Prostate gland (tissue), 2 donors: Measurements from ENCODE around the gene SLC2A8. TPM values are rescaled to one million over a fixed set of nuclear protein-coding genes. Genes with fewer than 3 reads are reported as not detected.

Experiments used
- DNase-seq: peaks from one replicate; pipeline ENCODE4 v3.0.0-alpha.2; 2019; ENCODE audit warnings: low spot score
- H3K27ac ChIP-seq, 2 donors: fragments of 200-600 bp; sonication (generic); 2 replicates each; pipeline ENCODE4 v1.5.1; 2017 to 2019
- H3K27me3 ChIP-seq: fragments of 200-600 bp; sonication (generic); replicated peaks from 2 replicates; pipeline ENCODE4 v1.5.1; 2019; ENCODE audit not compliant: insufficient read depth
- H3K36me3 ChIP-seq, 2 donors: fragments of 200-600 bp; sonication (generic); 1 replicate in 1 of 2; 2 replicates in 1 of 2; pipeline versions ENCODE4 v1.5.1 to v1.8.1; 2017 to 2019
- H3K4me1 ChIP-seq: fragments of 200-600 bp; sonication (generic); replicated peaks from 2 replicates; pipeline ENCODE4 v1.5.1; 2019
- H3K4me3 ChIP-seq, 2 donors: fragments of 200-600 bp; sonication (generic); 2 replicates each; pipeline ENCODE4 v1.5.1; 2017 to 2019
- H3K9me3 ChIP-seq: fragments of 200-600 bp; sonication (generic); 2 replicates; pipeline ENCODE4 v1.5.1; 2017
- CTCF ChIP-seq, 4 experiments: fragments of 200-600 bp in 2 of 4; fragments of 450-650 bp in 2 of 4; sonication (generic) in 2 of 4; IDR thresholded peaks; 1 replicate in 3 of 4; 2 replicates in 1 of 4; pipeline ENCODE4 v1.5.1; 2016 to 2019; ENCODE audit warnings: antibody characterized with exemption in 4 of 4, mild to moderate bottlenecking in 2 of 4, moderate library complexity in 2 of 4
- POLR2A ChIP-seq: fragments of 450-650 bp; IDR thresholded peaks from one replicate; pipeline ENCODE4 v1.6.1; 2016; ENCODE audit warnings: antibody characterized with exemption, mild to moderate bottlenecking
- POLR2AphosphoS5 ChIP-seq: sonication (generic); formaldehyde crosslinking; IDR thresholded peaks from one replicate; pipeline ENCODE4 v1.6.1; 2017; ENCODE audit warnings: antibody characterized with exemption
- WGBS: methylation state at CpG from one replicate; pipeline ENCODE4 v1.1.5; 2018; 5-methylcytosine and 5-hydroxymethylcytosine counted together
- intact Hi-C: fragments of 100-400 bp; cut with DNase I; formaldehyde crosslinking; loops from one replicate; pipeline ENCODE4 v1.14.2; 2022
- total RNA-seq, 2 donors: library from RNA; depleted of rRNA; stranded (reverse); fragments of >200 nt; gene quantifications; one replicate each; pipeline ENCODE4 v1.1.0, GENCODE V29; 2016

Gene SLC2A8
- total RNA-seq, 2 donors from 2014 or later: 29.3 to 69.3 TPM

- Histone ChIP-seq H3K27ac (peak overlapping the region; percentile 93 to 94), H3K27me3 (no peaks in the 10 kb centered on the region), H3K36me3 (peaks cover 9 to 19% of the 10 kb centered on the region in 2 donors), H3K4me1 (peaks cover 16% of the 10 kb centered on the region), H3K4me3 (peak overlapping the region; percentile 70 to 78), H3K9me3 (no peaks in the 10 kb centered on the region)
- TF ChIP-seq POLR2AphosphoS5 (no peak), CTCF (IDR thresholded peaks at IDR 0.05) (no peak), POLR2A (no peak)
- WGBS: 42% methylated on average over 5 of the region's 5 CpGs
- intact Hi-C loops: no loop called here
- no peak for DNase-seq
These were observed 52.5 kb downstream of the SLC2A8 start for GRCh38 chr9:127449332-127449966.

GRCh38 chr9:127450243-127450760, 53.3 kb downstream of the SLC2A8 start:
- TF ChIP-seq CTCF (IDR thresholded peaks at IDR 0.05) (no peak), POLR2A (no peak)
- Histone ChIP-seq H3K4me1 (peaks cover 16% of the 10 kb centered on the region), H3K4me3 (peak overlapping the region; percentile 70 to 78), H3K27me3 (no peaks in the 10 kb centered on the region), H3K27ac (peak overlapping the region; percentile 93 to 94), H3K36me3 (peaks cover 2 to 12% of the 10 kb centered on the region in 2 donors), H3K9me3 (no peaks in the 10 kb centered on the region)
- no peak for DNase-seq
- WGBS: 2% methylated on average over 14 of the region's 14 CpGs
- intact Hi-C loops: no loop called here

- H3K4me3 ChIP-seq: peak within 1 kb of the TSS; percentile 70 to 78
- H3K4me1 ChIP-seq: peaks cover 16% of the 10 kb centered on the region
- peaks cover 0 to 12% of the 10 kb centered on the region in 2 donors for H3K36me3 ChIP-seq
- H3K9me3 ChIP-seq: no peaks in the 10 kb centered on the region
- no peaks in the 10 kb centered on the region for H3K27me3 ChIP-seq
- WGBS: under 1% methylated on average over 61 of the region's 71 CpGs
- H3K27ac ChIP-seq: peak within 1 kb of the TSS; percentile 93 to 94
- peak; percentile 96 for DNase-seq
- TF ChIP-seq POLR2A: peak; percentile 96
- TF ChIP-seq POLR2AphosphoS5: peak; percentile 99
- TF ChIP-seq CTCF (IDR thresholded peaks at IDR 0.05): peak in 1 of 4 experiments; percentile 10
- intact Hi-C loops: no loop called here
These were observed 54.0 kb downstream of the SLC2A8 start, which contains the start of the genes LRSAM1 and RPL12 for GRCh38 chr9:127450830-127451607. Gene LRSAM1, plus strand, starts transcription at chr9:127451510. Its CDS starts 3,018 bp downstream, at chr9:127454528. Gene RPL12, minus strand, starts transcription at chr9:127451406. Its CDS starts 89 bp downstream, at chr9:127451317.

GRCh38 chr9:127451608-127451857, 54.6 kb downstream of the SLC2A8 start:
- H3K4me1 ChIP-seq: peaks cover 16% of the 10 kb centered on the region
- peak overlapping the region; percentile 70 to 78 for H3K4me3 ChIP-seq
- H3K9me3 ChIP-seq: no peaks in the 10 kb centered on the region
- intact Hi-C loops: no loop called here
- no peak for DNase-seq
- H3K27ac ChIP-seq: peak overlapping the region; percentile 93 to 94
- peaks cover 0 to 12% of the 10 kb centered on the region in 2 donors for H3K36me3 ChIP-seq
- WGBS: under 1% methylated on average over 14 of the region's 14 CpGs
- no peaks in the 10 kb centered on the region for H3K27me3 ChIP-seq
- TF ChIP-seq POLR2AphosphoS5 (no peak), CTCF (IDR thresholded peaks at IDR 0.05) (no peak), POLR2A (peak; percentile 38)
